H1 (cell line): ENCODE data around the gene ASB4. TPM values are rescaled to one million over a fixed set of nuclear protein-coding genes. Genes with fewer than 3 reads are reported as not detected.

ENCODE experiments used
- CTCF ChIA-PET: fragments of 300-600 bp; sonication (Branson Sonifier 250); formaldehyde crosslinking; loops from one replicate; lab custom pipeline; 2021; ENCODE audit not compliant: partially characterized antibody; lab: Charles Lee
- POLR2A ChIA-PET: fragments of 300-600 bp; sonication (Branson Sonifier 250); formaldehyde crosslinking; loops from one replicate; lab custom pipeline; 2021; ENCODE audit warnings: inconsistent platforms; ENCODE audit not compliant: partially characterized antibody; lab: Charles Lee
- DNase-seq, 2 experiments: peaks; one replicate each; pipeline versions ENCODE4 v3.0.0 to v3.0.0-alpha.2; 2010 to 2022; ENCODE audit warnings: low spot score in 2 of 2, low read depth in 1 of 2, mixed read lengths in 1 of 2
- FAIRE-seq: peaks from 2 replicates; lab custom pipeline; 2011; peaks lifted over from hg19 to GRCh38; lab: Jason Lieb, UNC
- H2AFZ ChIP-seq: 2 replicates; pipeline ENCODE4 v1.8.1; 2012; ENCODE audit warnings: low read length, inconsistent platforms
- H2AK5ac ChIP-seq: 2 replicates; pipeline ENCODE4 v1.6.1; 2013; ENCODE audit warnings: low read depth, low read length
- H2BK120ac ChIP-seq: replicated peaks from 2 replicates; pipeline ENCODE3; 2013; ENCODE audit warnings: low read depth, low read length, inconsistent platforms
- H2BK12ac ChIP-seq: 2 replicates; pipeline ENCODE4 v1.6.1; 2013; ENCODE audit warnings: low read depth, low read length
- H2BK15ac ChIP-seq: 2 replicates; pipeline ENCODE4 v1.6.1; 2013; ENCODE audit warnings: low read length
- H2BK20ac ChIP-seq: 2 replicates; pipeline ENCODE4 v1.6.1; 2013; ENCODE audit warnings: low read length
- H2BK5ac ChIP-seq: 2 replicates; pipeline ENCODE4 v1.6.1; 2013; ENCODE audit warnings: low read depth, low read length
- H3K14ac ChIP-seq: 2 replicates; pipeline ENCODE4 v1.6.1; 2013; ENCODE audit warnings: inconsistent platforms; ENCODE audit not compliant: insufficient read length
- H3K18ac ChIP-seq: 2 replicates; pipeline ENCODE4 v1.6.1; 2013; ENCODE audit warnings: low read length; ENCODE audit errors: extremely low read depth
- H3K23ac ChIP-seq: 2 replicates; pipeline ENCODE4 v1.6.1; 2013; ENCODE audit warnings: inconsistent platforms; ENCODE audit not compliant: insufficient read length
- H3K23me2 ChIP-seq: 2 replicates; pipeline ENCODE4 v1.6.1; 2013; ENCODE audit warnings: low read depth, low read length
- H3K27ac ChIP-seq: 2 replicates; pipeline ENCODE4 v1.6.1; 2011; ENCODE audit warnings: low read depth, low read length, inconsistent platforms
- H3K27me3 ChIP-seq, 4 experiments: replicated peaks in 1 of 4; 1 replicate in 1 of 4; 2 replicates in 3 of 4; pipeline versions ENCODE4 v1.6.1 to v1.8.1; 2011 to 2013; ENCODE audit warnings: low read length in 3 of 4, mild to moderate bottlenecking in 3 of 4, inconsistent platforms in 2 of 4, mixed read lengths in 2 of 4, moderate library complexity in 1 of 4; ENCODE audit not compliant: control insufficient read depth in 3 of 4, insufficient read depth in 3 of 4; ENCODE audit errors: extremely low read depth in 1 of 4
- H3K36me3 ChIP-seq, 4 experiments: 2 replicates each; pipeline versions ENCODE4 v1.6.1 to v1.8.1; 2011 to 2013; ENCODE audit warnings: mild to moderate bottlenecking in 4 of 4, low read length in 3 of 4, moderate library complexity in 2 of 4, control low read depth in 1 of 4, inconsistent platforms in 1 of 4; ENCODE audit not compliant: insufficient read depth in 4 of 4, control insufficient read depth in 2 of 4
- H3K4ac ChIP-seq: replicated peaks from 2 replicates; pipeline ENCODE3; 2013; ENCODE audit warnings: low read length, low read depth, mixed read lengths, inconsistent platforms; ENCODE audit not compliant: insufficient read length
- H3K4me1 ChIP-seq, 4 experiments: replicated peaks in 1 of 4; 1 replicate in 1 of 4; 2 replicates in 3 of 4; pipeline versions ENCODE4 v1.6.1 to v1.8.1; 2011 to 2013; ENCODE audit warnings: low read length in 3 of 4, inconsistent platforms in 2 of 4, mixed read lengths in 1 of 4; ENCODE audit not compliant: insufficient read depth in 4 of 4, control insufficient read depth in 3 of 4
- H3K4me2 ChIP-seq, 2 experiments: 2 replicates each; pipeline versions ENCODE4 v1.6.1 to v1.8.1; 2011 to 2013; ENCODE audit warnings: low read depth in 2 of 2, low read length in 2 of 2, control low read depth in 1 of 2, inconsistent platforms in 1 of 2, mild to moderate bottlenecking in 1 of 2; ENCODE audit not compliant: insufficient read depth in 1 of 2
- H3K4me3 ChIP-seq, 4 experiments: fragments of 200-600, 300-600 bp in 1 of 4; sonication (generic), shearing (Covaris generic), sonication (Bioruptor Twin) in 1 of 4; 2 replicates each; pipeline versions ENCODE4 v1.5.1 to v1.8.1; 2011 to 2016; ENCODE audit warnings: low read length in 4 of 4, low read depth in 3 of 4, control low read depth in 2 of 4, inconsistent platforms in 2 of 4, mild to moderate bottlenecking in 2 of 4, mixed read lengths in 1 of 4, moderate library complexity in 1 of 4; ENCODE audit not compliant: insufficient read depth in 2 of 4; ENCODE audit errors: extremely low read depth in 1 of 4
- H3K56ac ChIP-seq: replicated peaks from 2 replicates; pipeline ENCODE3; 2013; ENCODE audit warnings: low read depth, mild to moderate bottlenecking, mixed read lengths, low read length, inconsistent platforms; ENCODE audit not compliant: insufficient read length
- H3K79me1 ChIP-seq: 2 replicates; pipeline ENCODE4 v1.6.1; 2013; ENCODE audit warnings: low read depth, low read length, control low read depth
- H3K79me2 ChIP-seq, 2 experiments: 2 replicates each; pipeline versions ENCODE4 v1.6.1 to v1.8.1; 2012 to 2013; ENCODE audit warnings: low read length in 2 of 2, mild to moderate bottlenecking in 2 of 2, inconsistent platforms in 1 of 2; ENCODE audit not compliant: insufficient read depth in 2 of 2, control insufficient read depth in 1 of 2
- H3K9ac ChIP-seq, 4 experiments: replicated peaks in 1 of 4; 1 replicate in 1 of 4; 2 replicates in 3 of 4; pipeline versions ENCODE4 v1.6.1 to v1.8.1; 2011 to 2013; ENCODE audit warnings: low read depth in 3 of 4, low read length in 3 of 4, control low read depth in 2 of 4, mild to moderate bottlenecking in 2 of 4, moderate library complexity in 2 of 4, inconsistent platforms in 1 of 4; ENCODE audit errors: extremely low read depth in 1 of 4
- H3K9me3 ChIP-seq, 2 experiments: 2 replicates each; pipeline versions ENCODE4 v1.6.1 to v1.8.1; 2012 to 2013; ENCODE audit warnings: mild to moderate bottlenecking in 2 of 2, moderate library complexity in 2 of 2, control low read depth in 1 of 2, inconsistent platforms in 1 of 2, low read depth in 1 of 2, low read length in 1 of 2, mixed read lengths in 1 of 2; ENCODE audit not compliant: insufficient read depth in 2 of 2
- H4K20me1 ChIP-seq, 2 experiments: replicated peaks in 1 of 2; 2 replicates each; pipeline versions ENCODE3 to v1.8.1; 2011 to 2013; ENCODE audit warnings: inconsistent platforms in 2 of 2, low read length in 2 of 2, mild to moderate bottlenecking in 1 of 2; ENCODE audit not compliant: insufficient read depth in 2 of 2, control insufficient read depth in 1 of 2
- H4K5ac ChIP-seq: 2 replicates; pipeline ENCODE4 v1.6.1; 2013; ENCODE audit warnings: low read length, low read depth, mixed read lengths, inconsistent platforms; ENCODE audit not compliant: insufficient read length
- H4K8ac ChIP-seq: 2 replicates; pipeline ENCODE4 v1.8.0; 2013; ENCODE audit warnings: mild to moderate bottlenecking, moderate library complexity, low read length, inconsistent platforms; ENCODE audit not compliant: insufficient read depth; ENCODE audit errors: extremely low read depth
- H4K91ac ChIP-seq: replicated peaks from 2 replicates; pipeline ENCODE3; 2013; ENCODE audit warnings: low read length, mixed read lengths, inconsistent platforms; ENCODE audit not compliant: insufficient read length
- CREB1 ChIP-seq: IDR thresholded peaks from 2 replicates; pipeline ENCODE4 v1.6.1; 2012; ENCODE audit warnings: inconsistent platforms
- KDM5A ChIP-seq: fragments of 200-600 bp; IDR thresholded peaks from 2 replicates; pipeline ENCODE4 v1.7.1; 2012; ENCODE audit warnings: mild to moderate bottlenecking, low read length, inconsistent platforms, mixed read lengths
- POLR2A ChIP-seq, 2 experiments: IDR thresholded peaks; 1 replicate in 1 of 2; 2 replicates in 1 of 2; pipeline ENCODE4 v1.6.1; 2011; ENCODE audit warnings: low read depth in 2 of 2, low read length in 2 of 2, mild to moderate bottlenecking in 2 of 2; ENCODE audit errors: control extremely low read depth in 1 of 2
- SUZ12 ChIP-seq: fragments of 200-600 bp; sonication (generic); IDR thresholded peaks from 2 replicates; pipeline ENCODE4 v1.6.1; 2012; ENCODE audit warnings: mild to moderate bottlenecking, inconsistent platforms, low read length, moderate library complexity, mixed read lengths
- WGBS, 2 experiments: shearing (Covaris generic) in 1 of 2; methylation state at CpG; one replicate each; pipeline versions ENCODE4 v1.1.6 to v1.1.7; 2013 to 2015; ENCODE audit warnings: low lambda C conversion rate in 2 of 2, mixed read lengths in 2 of 2, inconsistent platforms in 1 of 2, low coverage in 1 of 2, missing lambda C conversion rate in 1 of 2; ENCODE audit not compliant: insufficient replicate concordance in 2 of 2, insufficient coverage in 1 of 2, insufficient read length in 1 of 2; ENCODE audit errors: extremely low coverage in 1 of 2, missing lambda C conversion rate in 1 of 2; 5-methylcytosine and 5-hydroxymethylcytosine counted together
- polyA plus RNA-seq, 7 experiments: library from polyadenylated mRNA; depleted of rRNA in 3 of 7; stranded (reverse) in 5 of 7; unstranded in 2 of 7; fragments of >200 nt in 5 of 7; fragments of 200-250 nt in 2 of 7; gene quantifications; 1 replicate in 5 of 7; 2 replicates in 1 of 7; 4 replicates in 1 of 7; pipeline versions ENCODE4 v1.2.1 to v1.2.3, GENCODE V29; 2011 to 2013; ENCODE audit warnings: missing spikeins in 2 of 7, mixed read lengths in 2 of 7
- total RNA-seq: library from RNA; stranded (reverse); fragmentation: NEBNext Ultra II Directional; extraction: Animal tissue kit (Norgen Biotek cat#: 25700); gene quantifications from 2 replicates; pipeline ENCODE4 v1.2.1, GENCODE V29; 2021

Gene ASB4
- total and polyA plus RNA-seq, 2 of the 8 experiments (the other 6 are each of a cell fraction or from before 2014, with no cell fraction given) = not detected

DNA sequence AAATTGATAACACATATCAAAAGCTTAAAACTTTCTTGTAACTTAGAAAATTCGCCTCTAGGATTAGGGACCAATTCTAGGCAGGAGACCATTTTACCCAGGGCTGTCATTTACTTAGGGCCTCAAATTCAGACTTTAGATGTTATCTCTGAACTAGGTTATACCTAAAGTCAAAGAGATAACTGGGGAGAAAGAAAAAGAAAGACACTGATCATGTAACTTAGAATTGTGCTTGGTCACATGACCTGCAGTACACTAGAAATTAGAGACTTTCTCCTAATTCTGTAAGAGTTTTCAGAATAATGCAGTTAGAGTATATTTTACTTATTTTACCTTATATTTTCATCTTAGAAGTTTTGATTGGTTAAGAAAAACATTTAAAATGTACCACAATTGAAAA lies 16.7 kb downstream of the ASB4 start:
- H3K9me3 ChIP-seq = no peaks in the 10 kb centered on the region
- no peak overlapping the region for H2BK12ac ChIP-seq
- 86% methylated on average over 1 of the region's 1 CpG; no CpG with 5 or more reads in 1 of the 2 experiments for WGBS, 2 experiments
- DNase-seq (no peak), FAIRE-seq (no peak)
- CTCF ChIA-PET = interaction anchor here (2.0 kb wide), 1 partner anchor 9 kb away, joined by 6 read pairs; no protein-coding TSS in a partner anchor
- no peak overlapping the region for H2BK120ac ChIP-seq
- H3K27ac ChIP-seq = no peak overlapping the region
- H2AK5ac ChIP-seq = no peak overlapping the region
- no peak overlapping the region for H2BK5ac ChIP-seq
- no peaks in the 10 kb centered on the region for H3K79me1 ChIP-seq
- no peaks in the 10 kb centered on the region for H3K79me2 ChIP-seq
- H3K4ac ChIP-seq = no peak overlapping the region
- no peak overlapping the region for H3K56ac ChIP-seq
- TF ChIP-seq CREB1 (no peak), POLR2A (IDR thresholded peaks at IDR 0.05; ENCODE audit: control extremely low read depth in 1 of 2, low read depth in 2 of 2, low read length in 2 of 2) (no peak), SUZ12 (no peak), KDM5A (no peak)
- H3K23ac ChIP-seq = no peak overlapping the region
- no peak overlapping the region for H4K91ac ChIP-seq
- H3K27me3 ChIP-seq = peaks cover 0 to 1% (median 0%) of the 10 kb centered on the region in 4 experiments; a peak in 1 of 7 replicates
- no peak overlapping the region for H4K5ac ChIP-seq
- no peaks in the 10 kb centered on the region for H4K20me1 ChIP-seq
- H3K23me2 ChIP-seq = no peaks in the 10 kb centered on the region
- H3K4me2 ChIP-seq = no peak overlapping the region
- H2BK15ac ChIP-seq = no peak overlapping the region
- H3K18ac ChIP-seq = no peak overlapping the region
- no peak overlapping the region for H3K9ac ChIP-seq
- no peak overlapping the region for H3K4me3 ChIP-seq
- H4K8ac ChIP-seq = no peak overlapping the region
- peaks cover 0 to 15% (median 11%) of the 10 kb centered on the region in 4 experiments; a peak in 3 of 7 replicates for H3K4me1 ChIP-seq
- H2BK20ac ChIP-seq = no peak overlapping the region
- POLR2A ChIA-PET = no interaction called here
- no peak overlapping the region for H2AFZ ChIP-seq
- H3K36me3 ChIP-seq = no peaks in the 10 kb centered on the region
- no peak overlapping the region for H3K14ac ChIP-seq
